Measurements from ENCODE around the gene OSBPL1A.

- TF ChIP-seq CTCF (IDR thresholded peaks at IDR 0.05; ENCODE audit: poor library complexity) (no peak), EZH2 (IDR thresholded peaks at IDR 0.05; ENCODE audit: borderline replicate concordance) (no peak)
Measured at GRCh38 chr18:24130494-24130893, 267.1 kb downstream of the OSBPL1A start.
